Transverse colon (tissue), 4 donors: ENCODE data around the gene OR6K2. TPM values are rescaled to one million over a fixed set of nuclear protein-coding genes. Genes with fewer than 3 reads are reported as not detected.

ENCODE experiments used
- DNase-seq: peaks from one replicate; pipeline ENCODE4 v3.0.0-alpha.2; 2019
- H3K27ac ChIP-seq, 4 donors: fragments of 200-600 bp; sonication (generic); 2 replicates each; pipeline ENCODE4 v1.5.1; 2016 to 2018; ENCODE audit warnings: inconsistent platforms in 4 of 4
- H3K27me3 ChIP-seq: fragments of 200-600 bp; sonication (generic); 2 replicates; pipeline ENCODE4 v1.5.1; 2017; ENCODE audit warnings: inconsistent platforms
- H3K36me3 ChIP-seq, 4 donors: fragments of 200-600 bp; sonication (generic); 2 replicates each; pipeline ENCODE4 v1.5.1; 2017 to 2019; ENCODE audit warnings: inconsistent platforms in 4 of 4
- H3K4me1 ChIP-seq, 4 donors: fragments of 200-600 bp; sonication (generic); 2 replicates each; pipeline ENCODE4 v1.5.1; 2017 to 2020; ENCODE audit warnings: inconsistent platforms in 4 of 4
- H3K4me3 ChIP-seq, 4 donors: fragments of 200-600 bp; sonication (generic); 1 replicate in 1 of 4; 2 replicates in 3 of 4; pipeline versions ENCODE4 v1.5.1 to v1.6.1; 2017 to 2019; ENCODE audit warnings: inconsistent platforms in 4 of 4
- H3K9me3 ChIP-seq, 2 donors: fragments of 200-600 bp; sonication (generic); 2 replicates each; pipeline ENCODE4 v1.5.1; 2017 to 2019; ENCODE audit warnings: inconsistent platforms in 2 of 2
- EP300 ChIP-seq: sonication (generic); formaldehyde crosslinking; IDR thresholded peaks from one replicate; pipeline ENCODE4 v1.6.1; 2017; ENCODE audit warnings: antibody characterized with exemption, low read depth
- POLR2A ChIP-seq: fragments of 450-650 bp; IDR thresholded peaks from one replicate; pipeline ENCODE4 v1.6.1; 2016; ENCODE audit warnings: antibody characterized with exemption, mild to moderate bottlenecking, moderate library complexity
- POLR2AphosphoS5 ChIP-seq, 3 donors: sonication (generic); formaldehyde crosslinking; IDR thresholded peaks; one replicate each; pipeline ENCODE4 v1.6.1; 2016; ENCODE audit warnings: antibody characterized with exemption in 3 of 3
- WGBS, 2 donors: methylation state at CpG; one replicate each; pipeline ENCODE4 v1.1.5; 2018; ENCODE audit warnings: low coverage in 1 of 2; 5-methylcytosine and 5-hydroxymethylcytosine counted together
- in situ Hi-C, 4 donors: fragments of 200-750 bp; cut with MboI; loops; one replicate each; pipeline versions ENCODE4 v1.15.0 to v1.15.1; 2017; ENCODE audit warnings: low sequenced_read_pairs in 3 of 4, low pct_ligation_motif_present in 1 of 4, low pct_unique_long_range_greater_than_20kb in 1 of 4
- intact Hi-C: fragments of 100-400 bp; cut with DNase I; formaldehyde crosslinking; loops from one replicate; pipeline ENCODE4 v1.15.1; 2023; ENCODE audit warnings: low total_unique reads
- total RNA-seq, 4 donors: library from RNA; depleted of rRNA; stranded (reverse); fragments of >200 nt; gene quantifications; one replicate each; pipeline ENCODE4 v1.1.0, GENCODE V29; 2016
- TF ChIP-seq, protein P1 (sequence below), 5 experiments: fragments of 200-600 bp in 3 of 5; fragments of 450-650 bp in 2 of 5; sonication (generic) in 3 of 5; IDR thresholded peaks; 1 replicate in 2 of 5; 2 replicates in 3 of 5; pipeline ENCODE4 v1.5.1; 2016 to 2017; ENCODE audit warnings: antibody characterized with exemption in 5 of 5, inconsistent platforms in 3 of 5, mild to moderate bottlenecking in 2 of 5, moderate library complexity in 1 of 5

Gene OR6K2
- total RNA-seq, 4 donors from 2014 or later: not detected

- intact Hi-C loops (no loop called here), in situ Hi-C loops (no loop called here)
- Histone ChIP-seq H3K4me1 (no peaks in the 10 kb centered on the region), H3K36me3 (no peaks in the 10 kb centered on the region), H3K4me3 (no peak overlapping the region), H3K27me3 (no peaks in the 10 kb centered on the region), H3K9me3 (no peaks in the 10 kb centered on the region), H3K27ac (no peak overlapping the region)
- TF ChIP-seq POLR2A (no peak), POLR2AphosphoS5 (IDR thresholded peaks at IDR 0.05) (no peak), EP300 (no peak)
- DNase-seq: no peak
- WGBS, 2 donors: 81 to 87% methylated on average over 7 of the region's 7 CpGs
These were observed 26.1 kb downstream of the OR6K2 start for GRCh38 chr1:158674302-158674701.

- WGBS, 2 donors: 82% methylated on average over 8 of the region's 8 CpGs
These were observed 34.4 kb downstream of the OR6K2 start for GRCh38 chr1:158666037-158666436.

GRCh38 chr1:158654571-158654970 is 45.9 kb downstream of the OR6K2 start:
- intact Hi-C loops: no loop called here
- H3K36me3 ChIP-seq: no peaks in the 10 kb centered on the region
- H3K9me3 ChIP-seq: no peaks in the 10 kb centered on the region
- H3K27me3 ChIP-seq: no peaks in the 10 kb centered on the region
- H3K4me1 ChIP-seq: no peaks in the 10 kb centered on the region
- in situ Hi-C loops: no loop called here
- H3K27ac ChIP-seq: no peak overlapping the region
- 28 to 55% methylated on average over 3 to 6 of the region's 6 CpGs for WGBS, 2 donors
- DNase-seq: peak; percentile 7
- no peak overlapping the region for H3K4me3 ChIP-seq
- no peak for TF ChIP-seq EP300

More at GRCh38 chr1:158666037-158666436, 34.4 kb downstream of the OR6K2 start:
- in situ Hi-C loops: no loop called here
- Histone ChIP-seq H3K9me3 (no peaks in the 10 kb centered on the region), H3K4me3 (no peak overlapping the region), H3K27me3 (no peaks in the 10 kb centered on the region), H3K27ac (no peak overlapping the region), H3K36me3 (no peaks in the 10 kb centered on the region), H3K4me1 (no peaks in the 10 kb centered on the region)
- no peak for DNase-seq
- intact Hi-C loops: no loop called here
- no peak for TF ChIP-seq EP300
- TF ChIP-seq POLR2A: no peak
- no peak for TF ChIP-seq POLR2AphosphoS5 (IDR thresholded peaks at IDR 0.05)
- TF ChIP-seq, protein P1, sequence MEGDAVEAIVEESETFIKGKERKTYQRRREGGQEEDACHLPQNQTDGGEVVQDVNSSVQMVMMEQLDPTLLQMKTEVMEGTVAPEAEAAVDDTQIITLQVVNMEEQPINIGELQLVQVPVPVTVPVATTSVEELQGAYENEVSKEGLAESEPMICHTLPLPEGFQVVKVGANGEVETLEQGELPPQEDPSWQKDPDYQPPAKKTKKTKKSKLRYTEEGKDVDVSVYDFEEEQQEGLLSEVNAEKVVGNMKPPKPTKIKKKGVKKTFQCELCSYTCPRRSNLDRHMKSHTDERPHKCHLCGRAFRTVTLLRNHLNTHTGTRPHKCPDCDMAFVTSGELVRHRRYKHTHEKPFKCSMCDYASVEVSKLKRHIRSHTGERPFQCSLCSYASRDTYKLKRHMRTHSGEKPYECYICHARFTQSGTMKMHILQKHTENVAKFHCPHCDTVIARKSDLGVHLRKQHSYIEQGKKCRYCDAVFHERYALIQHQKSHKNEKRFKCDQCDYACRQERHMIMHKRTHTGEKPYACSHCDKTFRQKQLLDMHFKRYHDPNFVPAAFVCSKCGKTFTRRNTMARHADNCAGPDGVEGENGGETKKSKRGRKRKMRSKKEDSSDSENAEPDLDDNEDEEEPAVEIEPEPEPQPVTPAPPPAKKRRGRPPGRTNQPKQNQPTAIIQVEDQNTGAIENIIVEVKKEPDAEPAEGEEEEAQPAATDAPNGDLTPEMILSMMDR (IDR thresholded peaks at IDR 0.05): no peak

- in situ Hi-C loops (no loop called here), intact Hi-C loops (no loop called here)
- DNase-seq: no peak
- Histone ChIP-seq H3K27ac (no peak overlapping the region), H3K4me1 (no peaks in the 10 kb centered on the region), H3K36me3 (no peaks in the 10 kb centered on the region), H3K27me3 (no peaks in the 10 kb centered on the region), H3K4me3 (no peak overlapping the region), H3K9me3 (no peaks in the 10 kb centered on the region)
- TF ChIP-seq POLR2A (no peak), EP300 (no peak), POLR2AphosphoS5 (IDR thresholded peaks at IDR 0.05) (no peak)
- TF ChIP-seq, protein P1 (IDR thresholded peaks at IDR 0.05): no peak
These were observed 46.4 kb downstream of the OR6K2 start for GRCh38 chr1:158654086-158654485.

DNA sequence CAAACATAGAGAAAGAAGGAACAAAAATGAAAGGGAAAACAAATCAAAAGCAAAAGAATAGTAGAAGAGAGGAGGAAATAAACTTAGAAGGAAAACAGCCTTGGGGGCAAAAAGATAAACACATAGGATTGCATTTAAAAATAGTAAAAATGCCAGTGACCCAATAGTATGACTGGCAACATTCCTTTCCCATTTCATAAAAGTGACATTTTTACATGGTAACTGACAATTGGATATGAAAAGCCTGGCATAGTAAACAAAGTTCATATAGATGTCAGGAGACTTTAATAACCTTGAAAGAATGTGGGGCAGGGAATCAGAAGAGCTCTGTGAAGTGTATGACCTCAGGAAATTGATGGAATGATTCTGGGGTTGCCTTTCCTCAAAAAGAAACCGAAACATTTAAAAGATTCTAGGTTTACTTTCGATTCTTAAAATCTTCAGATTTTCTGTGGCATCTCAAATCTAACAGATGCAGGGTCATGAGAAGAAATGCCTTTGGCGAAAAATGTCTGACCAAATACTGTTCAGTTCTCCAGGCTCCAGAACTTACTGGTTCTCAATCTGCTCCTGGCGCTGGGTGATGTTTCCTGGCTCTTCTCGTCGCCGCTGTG is 47.6 kb downstream of the OR6K2 start:
- H3K9me3 ChIP-seq: no peaks in the 10 kb centered on the region
- H3K27ac ChIP-seq: no peak overlapping the region
- no peaks in the 10 kb centered on the region for H3K4me1 ChIP-seq
- no peak for DNase-seq
- TF ChIP-seq EP300 (no peak), POLR2A (no peak), POLR2AphosphoS5 (IDR thresholded peaks at IDR 0.05) (no peak)
- TF ChIP-seq, protein P1 (IDR thresholded peaks at IDR 0.05): no peak
- no peaks in the 10 kb centered on the region for H3K36me3 ChIP-seq
- WGBS, 2 donors: 74 to 87% methylated on average over 2 to 7 of the region's 7 CpGs
- H3K27me3 ChIP-seq: no peaks in the 10 kb centered on the region
- in situ Hi-C loops: no loop called here
- H3K4me3 ChIP-seq: no peak overlapping the region
- intact Hi-C loops: no loop called here

Other genes with a start within 250 kb of the OR6K2 start
- not detected for gene OR10K1, start 238.8 kb downstream of the OR6K2 start, total RNA-seq
- gene OR10R2, start 228.4 kb downstream of the OR6K2 start, total RNA-seq: not detected
- not detected for gene OR6Y1, start 146.2 kb downstream of the OR6K2 start, total RNA-seq
- not detected for gene OR6P1, start 130.1 kb downstream of the OR6K2 start, total RNA-seq
- gene OR10X1, start 120.8 kb downstream of the OR6K2 start, total RNA-seq: not detected
- gene OR10Z1, start 95.4 kb downstream of the OR6K2 start, total RNA-seq: not detected
- under 1 TPM in 1 of 4 donors, not detected in 3; under 0.01 TPM for gene SPTA1, start 13.9 kb downstream of the OR6K2 start, total RNA-seq
- gene OR6K3, start 20.1 kb upstream of the OR6K2 start, total RNA-seq: not detected
- not detected for gene OR6K6, start 54.1 kb upstream of the OR6K2 start, total RNA-seq
- not detected for gene OR6N1, start 71.5 kb upstream of the OR6K2 start, total RNA-seq
- gene OR6N2, start 80.6 kb upstream of the OR6K2 start, total RNA-seq: not detected
- gene MNDA, start 130.7 kb upstream of the OR6K2 start, total RNA-seq: 1 to 10 TPM in 2 of 4 donors, not detected in 2; 1.4 TPM
- gene PYHIN1, start 230.9 kb upstream of the OR6K2 start, total RNA-seq: 1 to 10 TPM in 2 of 4 donors, under 1 TPM in 1, not detected in 1; 0.68 to 4.4 (median 1.5) TPM